HG02884 (cell line): ENCODE results near the gene MXD4.

Experiments
- ATAC-seq: cut with Tn5 transposase; IDR thresholded peaks from one replicate; pipeline ENCODE4 v1.9.1; 2021; ENCODE audit warnings: mild to moderate bottlenecking, moderate library complexity; ENCODE audit not compliant: unreplicated experiment

Gene MXD4

DNA sequence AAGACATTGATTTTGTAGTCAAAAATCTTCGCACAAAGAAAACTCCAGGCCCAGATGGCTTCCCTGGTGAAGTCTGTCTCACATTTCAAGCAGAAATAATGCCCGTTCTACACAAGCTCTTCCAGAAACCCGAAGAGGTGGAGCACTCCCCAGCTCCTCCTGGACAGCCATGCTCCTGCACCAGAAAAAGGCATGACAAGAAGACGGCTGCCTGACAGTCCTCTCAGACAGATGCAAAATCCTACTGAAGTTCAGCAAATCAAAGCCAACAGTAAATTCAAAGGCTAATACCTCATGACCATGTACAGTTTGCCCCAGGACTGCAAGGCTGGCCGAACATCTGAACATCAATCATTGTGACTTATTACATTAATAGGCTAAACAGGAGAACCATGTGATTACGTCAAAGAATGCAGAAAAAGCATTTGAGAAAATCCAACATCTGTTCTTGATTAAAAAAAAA, 30.8 kb upstream of the MXD4 start:
- no peak for ATAC-seq

DNA sequence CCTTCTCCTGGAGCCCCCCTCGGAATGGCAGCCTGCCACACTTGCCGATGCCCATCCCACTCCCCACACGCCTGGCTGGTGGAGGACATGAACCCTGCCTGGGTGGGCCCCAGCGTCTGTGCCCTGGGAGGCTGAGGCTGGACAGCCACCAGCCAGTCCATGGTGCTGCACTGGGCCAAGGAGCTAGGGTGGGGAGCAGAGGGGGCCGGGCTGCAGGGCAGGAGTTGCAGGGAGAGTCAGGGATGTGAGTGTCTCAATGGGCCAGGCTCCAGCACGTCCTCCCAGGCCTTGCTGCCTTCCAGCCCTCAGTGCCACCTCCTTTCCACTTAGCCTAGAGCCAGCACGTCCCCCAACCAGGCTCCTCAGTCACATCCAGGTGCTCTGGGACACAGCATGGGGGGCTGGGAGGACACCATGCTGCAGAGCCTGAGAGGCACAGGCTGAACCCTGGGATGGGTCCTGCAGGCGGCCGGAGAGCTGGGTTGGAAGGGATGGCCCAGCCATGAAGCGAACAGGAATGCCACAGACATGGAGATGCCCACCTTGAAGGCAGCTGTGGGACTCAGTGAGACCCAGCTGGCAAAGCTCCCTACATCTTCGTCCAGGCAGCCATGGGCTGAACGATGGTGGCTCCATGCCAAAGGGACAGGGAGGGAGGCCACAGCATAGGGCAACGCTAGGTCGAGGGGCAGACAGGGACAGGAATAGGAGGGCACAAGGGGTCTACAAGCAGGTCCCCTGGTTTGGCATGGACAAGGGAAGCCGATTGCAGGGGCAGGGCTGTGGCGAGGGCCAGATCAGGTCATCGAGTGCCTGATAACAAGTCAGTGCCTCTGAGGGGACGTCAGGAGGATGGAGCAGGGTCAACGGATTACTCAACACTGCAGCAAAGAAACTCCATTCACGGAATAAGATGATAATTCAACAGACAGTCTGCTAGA, 30.1 kb upstream of the MXD4 start:
- ATAC-seq: no peak

DNA sequence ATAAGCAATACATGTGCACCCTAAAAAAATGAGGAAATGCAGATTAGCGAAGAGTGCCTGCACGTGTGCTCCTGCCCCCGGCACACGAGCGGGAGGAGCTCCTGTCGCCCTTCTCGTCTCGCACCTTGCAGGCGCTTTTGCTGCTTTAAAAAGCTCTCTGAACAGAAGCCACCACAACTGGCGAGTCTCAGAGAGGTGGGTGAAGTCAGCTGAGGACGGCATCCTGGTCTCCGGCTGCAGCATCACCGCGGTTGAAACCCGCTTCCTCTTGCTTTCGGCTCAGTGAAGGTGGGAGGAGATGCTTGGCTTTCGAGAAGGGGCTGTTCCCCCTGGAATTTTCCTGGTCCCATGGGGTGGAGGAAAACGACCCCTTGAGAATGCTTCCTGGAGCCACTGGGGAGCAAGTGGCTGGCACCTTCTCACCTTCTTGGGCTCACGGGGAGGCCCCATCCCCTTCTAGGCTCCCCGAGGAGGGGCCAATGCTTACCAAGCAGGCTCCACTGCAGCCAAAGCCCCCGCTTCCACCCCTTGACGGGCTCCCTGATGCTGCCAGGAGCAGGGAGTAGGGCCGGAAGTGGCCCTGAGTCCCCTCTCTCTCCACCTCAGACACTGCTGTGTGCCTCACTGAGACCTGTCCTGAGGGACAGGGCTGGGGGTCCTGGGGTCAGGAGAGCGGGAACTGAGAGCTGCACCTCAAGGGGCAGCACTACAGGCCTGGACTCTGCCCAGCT, 29.2 kb upstream of the MXD4 start:
- ATAC-seq: no peak

DNA sequence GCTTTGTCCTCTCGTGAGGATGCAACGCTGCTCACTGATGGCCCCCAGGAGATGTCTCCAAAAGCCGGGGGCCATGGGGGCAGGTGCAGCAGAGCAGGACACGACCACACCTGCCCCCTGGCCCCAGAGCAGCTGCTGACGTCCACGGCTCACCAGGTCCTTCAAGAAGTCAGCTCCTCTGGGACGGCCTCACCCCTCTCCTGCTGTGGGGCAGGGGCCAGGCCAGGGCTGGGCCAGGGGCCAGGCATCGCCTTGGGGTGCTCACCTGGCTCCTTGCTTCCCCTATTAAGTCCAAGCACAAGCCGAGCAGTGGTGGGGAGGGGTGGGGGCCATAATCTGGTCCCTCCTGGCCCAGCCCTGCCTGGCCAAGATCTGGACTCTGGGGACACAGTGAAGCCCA, 28.6 kb upstream of the MXD4 start:
- no peak for ATAC-seq

DNA sequence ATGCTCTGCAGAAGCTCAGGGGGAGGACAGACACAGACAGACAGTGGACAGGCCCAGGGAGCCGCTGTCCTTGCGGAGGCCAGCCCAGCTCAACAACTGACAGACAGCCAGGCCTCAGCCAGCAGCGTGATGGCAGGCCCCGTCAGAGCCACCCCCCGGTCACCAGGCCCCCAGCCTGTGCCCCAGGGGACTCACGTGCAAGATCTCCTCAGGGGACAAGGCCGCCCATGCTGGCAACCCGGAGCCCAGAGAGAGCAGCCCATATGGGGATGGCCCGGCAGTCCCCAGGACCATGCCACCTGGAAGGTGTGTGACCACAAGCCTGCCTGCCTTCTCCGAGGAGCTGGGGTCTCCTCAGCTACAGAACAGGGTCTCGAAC, 28.0 kb upstream of the MXD4 start:
- no peak for ATAC-seq

DNA sequence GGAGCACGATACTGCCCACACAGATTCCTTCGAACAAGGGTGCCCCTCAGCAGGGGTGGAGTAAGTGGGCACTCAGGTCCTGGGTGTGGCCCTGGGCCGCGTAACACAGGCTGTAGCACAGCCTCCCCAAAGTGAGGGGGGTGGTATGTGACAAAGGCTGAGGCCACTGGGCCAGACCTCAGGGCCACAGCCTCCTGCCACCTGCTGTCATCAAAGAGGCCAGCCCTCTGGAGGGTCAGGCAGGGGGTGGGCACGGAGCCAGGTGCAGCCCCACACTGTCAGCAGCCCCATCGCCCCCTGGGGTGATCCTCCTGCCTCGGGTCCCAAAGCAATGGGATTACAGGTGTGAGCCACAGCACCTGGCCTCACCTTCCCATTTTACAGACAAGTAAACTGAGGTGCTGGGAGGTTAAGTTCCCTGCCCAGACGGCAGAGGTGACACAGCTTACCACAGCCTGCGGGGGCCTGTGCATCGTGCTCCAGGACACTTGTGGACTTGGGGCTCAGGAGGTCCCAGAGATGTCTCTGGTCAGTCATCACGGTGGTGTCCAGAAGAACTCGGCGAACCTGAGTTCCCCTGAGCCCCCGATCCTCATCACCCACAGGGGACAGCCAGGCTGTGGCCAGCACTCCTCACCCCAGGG, 27.5 kb upstream of the MXD4 start:
- no peak for ATAC-seq

DNA sequence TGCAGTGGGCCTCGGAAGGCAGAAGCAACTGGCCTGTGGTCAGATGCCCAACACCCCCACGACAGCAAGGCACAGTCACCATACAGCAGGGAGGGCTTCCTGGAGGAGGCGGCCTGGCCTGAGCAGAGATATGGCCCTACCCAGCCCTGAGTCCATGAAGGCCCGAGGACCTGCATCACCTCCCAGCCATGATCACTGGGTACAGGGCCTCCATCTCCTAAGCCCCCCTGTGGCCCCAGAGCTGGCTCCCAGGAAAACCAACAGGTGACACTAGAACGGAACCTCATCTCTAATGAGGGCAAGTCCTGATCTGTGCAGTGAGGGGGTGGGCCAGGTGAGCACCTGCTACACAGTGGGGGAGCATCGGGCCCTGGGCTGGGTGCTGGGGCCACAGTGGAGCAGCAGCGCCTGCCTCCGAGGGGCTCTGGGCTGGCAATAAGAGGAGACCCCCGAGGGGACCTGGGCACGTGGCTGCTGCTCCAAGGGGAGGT, 26.2 kb upstream of the MXD4 start:
- no peak for ATAC-seq

DNA sequence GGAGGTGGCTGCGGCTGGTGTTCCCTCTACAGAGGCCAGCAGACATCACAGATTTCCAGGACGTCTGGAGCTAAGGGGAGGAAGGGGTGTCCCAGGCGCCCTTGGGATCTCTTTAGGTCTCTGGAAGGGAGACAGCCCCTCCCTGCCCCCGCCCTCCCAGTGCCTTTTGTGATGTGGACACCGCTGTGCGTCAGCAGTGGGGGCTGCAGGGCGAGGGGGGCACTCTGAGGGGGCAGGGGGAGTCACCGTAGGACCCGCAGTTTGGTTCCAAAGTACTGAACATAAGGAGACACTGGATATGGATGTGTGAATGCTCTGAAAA, 25.6 kb upstream of the MXD4 start:
- ATAC-seq: no peak

DNA sequence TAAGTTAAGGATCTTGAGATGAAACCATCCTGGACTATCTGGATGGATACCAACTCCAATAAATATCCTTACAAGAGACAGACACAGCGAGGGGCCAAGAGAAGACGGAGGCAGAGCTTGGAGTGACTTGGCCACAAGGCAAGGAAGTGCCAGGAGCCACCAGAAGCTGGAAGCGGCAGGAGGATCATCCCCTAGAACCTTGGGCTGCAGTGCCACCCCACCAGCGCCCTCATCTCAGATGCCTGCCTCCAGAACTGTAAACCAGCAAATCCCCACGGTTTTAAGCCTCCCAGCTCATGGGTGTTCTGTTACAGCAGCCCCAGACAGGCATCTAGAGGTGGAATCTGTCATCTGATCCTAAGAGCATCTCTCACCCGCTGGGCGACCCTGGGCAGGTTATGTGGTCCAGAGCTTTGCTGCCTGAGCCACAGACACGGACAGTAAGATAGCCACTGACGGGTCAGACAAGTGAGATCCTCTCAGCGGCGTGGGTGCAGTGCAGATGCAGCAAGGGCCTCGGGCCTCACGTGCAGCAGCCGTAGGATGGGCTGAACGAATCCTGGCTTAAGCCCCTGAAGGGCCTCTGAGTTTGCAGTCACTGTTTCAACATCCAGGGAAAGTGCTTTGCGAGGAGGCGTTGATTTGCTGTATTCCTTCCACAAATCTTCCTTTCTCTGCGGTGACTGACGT, 25.1 kb upstream of the MXD4 start:
- no peak for ATAC-seq

DNA sequence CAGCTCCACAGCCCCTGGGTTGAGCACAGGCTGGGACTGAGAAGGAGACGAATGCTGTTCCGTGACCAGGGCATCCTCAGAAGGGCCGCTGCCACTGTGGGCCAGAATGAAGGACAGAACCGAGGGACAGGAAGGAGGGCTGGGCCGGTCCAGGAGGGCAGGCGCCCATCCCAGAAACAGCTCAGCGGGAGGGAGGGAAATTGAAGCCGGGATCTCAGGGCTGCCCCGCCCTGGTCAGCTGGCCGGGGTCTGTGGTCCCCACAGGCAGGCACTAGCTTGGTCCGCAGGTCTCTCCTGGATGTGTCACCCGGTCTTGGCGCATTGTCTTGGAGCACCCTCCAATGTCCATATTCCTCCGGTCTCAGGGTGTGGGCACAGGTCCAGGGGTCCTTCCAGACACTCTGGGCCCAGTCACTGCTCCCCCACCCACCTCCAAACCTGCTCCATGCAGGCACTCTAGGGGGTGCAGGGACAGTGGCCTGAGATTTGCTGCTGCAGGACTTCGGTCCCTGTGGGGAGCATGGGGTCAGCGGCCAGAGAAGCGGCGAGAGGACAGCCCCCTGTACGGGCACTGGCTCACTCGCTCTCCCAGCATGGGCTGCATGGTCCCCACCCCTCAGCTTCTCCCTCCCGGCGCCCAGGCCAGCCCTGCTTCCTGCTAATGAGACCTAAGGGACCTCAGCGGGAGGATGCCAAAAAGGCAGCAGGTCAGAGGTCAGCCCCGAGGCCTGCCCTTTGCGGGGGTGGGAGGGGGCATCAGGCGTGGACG, 23.9 kb upstream of the MXD4 start:
- ATAC-seq: no peak

DNA sequence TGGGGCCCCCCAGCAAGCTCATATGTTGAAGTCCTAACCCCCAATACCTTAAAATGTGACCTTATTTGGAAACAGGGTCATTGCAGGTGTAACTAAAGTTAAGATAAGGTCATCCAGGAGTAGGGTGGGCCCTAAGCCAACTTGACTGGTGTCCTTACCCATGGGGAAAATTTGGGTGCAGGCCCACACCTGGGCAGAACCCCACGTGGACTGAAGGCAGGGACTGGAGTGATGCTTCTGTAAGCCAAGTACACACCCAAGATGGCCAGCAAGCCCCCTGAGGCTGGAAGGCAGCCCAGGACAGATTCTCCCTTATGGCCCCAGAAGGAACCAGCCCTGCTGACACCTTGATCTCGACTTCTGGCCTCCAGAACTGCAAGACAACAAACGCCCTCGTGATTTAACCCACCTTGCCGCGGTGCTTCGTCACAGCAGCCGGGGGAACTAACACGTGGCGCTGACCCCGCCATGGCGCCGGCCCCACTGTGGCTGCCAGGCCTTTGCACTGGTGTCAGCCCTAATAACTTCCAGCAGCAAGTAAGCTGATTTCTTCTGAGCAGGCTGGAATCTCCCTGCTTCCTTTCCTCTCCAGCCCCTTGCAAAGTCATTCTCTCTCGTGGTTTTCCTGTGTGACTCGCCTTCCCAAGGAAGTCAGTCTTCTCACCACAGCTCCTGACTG, 23.2 kb upstream of the MXD4 start:
- ATAC-seq: no peak

DNA sequence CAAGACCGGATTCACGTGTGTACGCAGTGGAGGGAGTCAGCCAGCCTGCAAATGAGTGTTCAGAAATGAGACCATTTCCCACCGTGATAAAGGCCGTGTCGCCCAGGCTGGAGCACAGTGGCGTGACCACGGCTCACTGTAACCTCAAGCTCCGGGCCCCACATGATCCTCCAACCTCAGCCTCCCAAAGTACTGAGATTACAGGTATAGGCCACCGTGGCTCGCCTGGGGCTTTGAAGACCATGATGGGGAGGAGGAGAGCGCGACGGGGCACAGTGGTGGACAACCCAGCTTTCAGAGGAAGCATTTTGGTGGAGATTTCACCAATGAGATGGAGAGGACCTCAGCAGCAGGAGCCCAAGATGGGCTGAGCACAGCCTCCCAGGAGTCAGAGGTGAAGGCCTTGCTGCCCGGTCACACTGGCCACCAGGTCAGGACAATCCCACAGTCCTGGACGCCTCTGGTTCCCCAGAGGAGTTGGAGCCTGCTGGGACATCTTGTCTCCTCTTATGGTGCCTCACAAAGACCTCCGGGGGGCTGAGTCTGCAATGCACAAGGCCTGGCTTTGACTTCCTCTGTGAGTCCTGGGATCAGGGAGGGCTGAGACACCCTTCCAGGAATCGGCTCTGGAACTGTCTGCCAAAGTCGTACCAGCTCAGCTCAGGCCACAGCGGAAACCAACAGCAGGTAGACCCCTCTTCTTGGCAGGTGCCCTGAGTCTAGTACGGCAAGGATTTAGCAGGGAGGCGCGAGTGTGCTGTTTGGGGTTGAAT, 22.4 kb upstream of the MXD4 start:
- ATAC-seq: no peak

DNA sequence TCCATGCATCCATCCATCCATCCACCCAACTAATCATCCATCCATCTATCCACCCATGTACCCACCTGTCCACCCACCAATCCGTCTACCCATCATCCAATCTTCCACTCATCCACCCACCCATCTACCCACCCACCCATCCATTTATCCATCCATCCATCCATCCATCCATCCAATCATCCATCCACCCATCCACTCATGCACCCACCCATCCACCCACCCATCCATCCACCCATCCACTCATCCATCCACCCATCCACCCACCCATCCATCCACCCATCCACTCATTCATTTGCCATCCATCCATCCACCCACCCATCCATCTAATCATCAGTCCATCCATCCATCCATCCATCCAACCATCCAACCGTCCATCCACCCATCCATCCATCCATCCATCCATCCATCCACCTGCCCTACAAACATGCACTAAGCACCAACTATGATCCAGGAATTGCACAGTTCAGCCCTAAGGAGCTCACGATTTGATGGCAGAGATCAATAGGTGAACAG, 21.3 kb upstream of the MXD4 start:
- no peak for ATAC-seq

DNA sequence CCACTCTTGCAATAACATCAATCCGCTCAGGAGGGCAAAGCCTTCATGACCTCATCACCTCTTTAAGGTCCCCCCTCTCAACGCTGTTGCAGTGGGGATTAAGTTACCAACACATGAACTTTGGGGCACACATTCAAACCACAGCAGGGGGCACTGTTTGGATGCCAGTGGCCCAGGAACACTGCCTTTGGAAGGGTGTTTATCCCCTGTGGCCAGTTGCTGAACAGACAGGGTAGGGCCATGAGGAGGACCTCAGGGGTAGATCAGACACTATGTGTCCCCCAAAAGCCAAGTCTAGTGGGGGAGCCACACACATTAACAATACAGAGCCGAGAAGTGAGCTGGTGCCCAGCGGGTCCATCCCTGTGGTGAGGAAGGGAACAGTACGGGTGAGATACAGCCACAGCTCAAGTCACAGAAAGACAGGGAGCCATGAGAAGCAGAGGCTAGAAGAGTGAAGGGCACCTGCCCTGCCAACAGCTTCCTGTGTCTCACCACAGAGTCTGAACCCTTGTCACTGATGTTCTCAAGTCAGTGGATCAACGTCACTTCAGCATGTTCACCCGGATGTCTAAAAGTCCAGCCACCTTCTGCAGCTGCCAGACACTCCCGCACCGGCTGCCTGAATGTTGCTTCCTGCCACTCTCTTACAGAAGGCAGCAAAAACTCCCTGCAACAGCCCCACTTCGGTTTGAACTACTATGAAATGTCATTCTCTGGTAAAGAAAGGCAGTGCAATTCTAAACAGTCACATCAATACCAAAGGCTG, 19.9 kb upstream of the MXD4 start:
- ATAC-seq: peak; percentile 55

DNA sequence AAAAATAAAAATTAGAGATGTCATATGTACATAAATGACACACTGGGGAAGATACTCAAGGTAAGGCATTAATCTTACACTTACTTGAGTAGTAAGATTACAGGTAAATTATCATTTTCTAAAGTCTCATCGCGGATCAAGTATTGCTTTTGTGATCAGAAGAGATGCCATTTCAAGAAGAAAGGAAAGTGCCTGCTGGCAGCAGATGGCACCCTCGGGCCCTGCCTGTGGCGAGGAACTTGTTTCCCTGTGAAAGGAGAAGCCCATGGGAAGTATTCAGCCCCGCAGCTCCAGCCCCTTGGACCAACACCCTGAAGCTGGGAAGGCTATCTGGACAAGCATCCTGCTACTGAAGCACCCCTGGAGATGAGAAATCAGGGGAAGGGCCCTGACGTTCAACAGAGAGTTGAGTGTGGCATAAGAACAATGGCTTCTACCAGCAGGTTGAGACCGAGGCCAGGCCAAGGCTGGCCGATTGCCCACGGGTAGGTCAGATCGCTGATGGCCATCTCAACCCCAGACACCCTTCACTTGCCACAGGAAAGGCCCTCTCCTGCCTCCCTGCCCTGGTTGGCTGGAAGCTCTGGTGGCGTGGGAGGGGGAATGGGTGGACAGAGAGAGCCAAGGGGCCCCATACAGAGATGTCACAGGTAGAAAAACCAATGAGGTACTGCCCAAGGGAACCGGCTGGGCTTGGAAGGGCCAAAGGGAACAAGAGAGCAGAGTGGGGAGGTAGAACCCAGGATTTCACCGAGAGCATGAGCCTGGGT, 18.8 kb upstream of the MXD4 start:
- ATAC-seq: no peak

DNA sequence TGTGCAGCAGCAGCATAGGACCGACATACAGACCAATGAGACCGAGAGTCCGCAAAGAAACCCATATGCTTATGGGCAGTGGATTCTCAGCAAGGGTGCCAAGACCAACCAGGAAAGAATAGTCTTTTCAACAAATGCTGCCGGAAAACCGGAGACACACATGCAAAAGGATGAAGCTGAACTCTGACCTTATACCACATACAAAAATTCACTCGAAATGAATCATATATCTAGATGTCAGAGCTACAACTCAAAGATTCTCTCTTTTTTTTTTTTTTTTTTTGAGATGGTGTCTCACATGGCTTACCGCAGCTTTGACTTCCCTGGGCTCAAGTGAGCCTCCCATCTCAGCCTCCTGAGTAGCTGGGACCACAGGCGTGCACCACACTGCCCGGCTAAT, 16.0 kb upstream of the MXD4 start:
- ATAC-seq: no peak

DNA sequence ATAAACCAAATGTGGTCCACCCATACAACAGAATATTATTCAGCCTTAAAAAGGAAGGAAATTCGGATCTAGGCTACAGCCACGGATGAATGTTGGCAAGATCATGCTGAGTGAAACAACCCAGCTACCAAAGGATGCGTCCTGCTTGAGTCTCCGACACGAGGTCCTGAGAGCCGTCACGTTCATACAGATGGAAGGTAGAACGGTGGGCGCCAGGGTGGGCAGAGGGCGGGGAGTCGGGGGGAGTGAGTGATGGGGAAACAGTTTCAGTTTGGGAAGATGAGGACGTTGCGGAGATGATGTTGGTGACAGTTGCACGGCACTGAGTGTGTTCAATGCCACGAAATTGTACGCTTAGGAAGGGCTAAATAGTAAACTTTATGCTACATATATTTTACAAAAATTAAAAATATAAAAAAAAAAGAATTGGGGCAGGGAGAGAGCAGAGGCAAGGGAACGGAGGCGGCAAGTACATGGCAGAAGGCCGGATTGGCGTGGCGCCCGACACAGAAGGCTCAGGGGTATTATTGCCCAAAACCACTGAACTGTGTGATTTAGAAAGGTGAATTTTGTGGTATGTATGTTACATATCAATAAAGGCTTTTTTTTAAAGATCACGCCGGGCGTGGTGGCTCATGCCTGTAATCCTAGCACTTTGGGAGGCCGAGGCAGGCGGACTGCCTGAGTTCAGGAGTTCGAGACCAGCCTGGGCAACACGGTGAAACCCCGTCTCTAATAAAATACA, 14.8 kb upstream of the MXD4 start:
- no peak for ATAC-seq
